ENCODE measurements around the gene MYO5A. TPM values are rescaled to one million over a fixed set of nuclear protein-coding genes. Genes with fewer than 3 reads are reported as not detected.

Gene MYO5A
- total RNA-seq, 3 donors from 2014 or later = 4.1 to 26.7 (median 12.6) TPM

GRCh38 chr15:52334491-52335160, 194.1 kb downstream of the MYO5A start:
- no peak for TF ChIP-seq CTCF (IDR thresholded peaks at IDR 0.05)
- DNase-seq (no peak), ATAC-seq (peak; percentile 54)
- Histone ChIP-seq H3K4me3 (no peak overlapping the region), H3K9me3 (no peaks in the 10 kb centered on the region), H3K4me1 (ENCODE audit: low read depth) (peaks cover 10% of the 10 kb centered on the region), H3K36me3 (ENCODE audit: low read depth) (no peaks in the 10 kb centered on the region)
- intact Hi-C loops (cut with DNase I, micrococcal nuclease) = no loop called here

- DNase-seq (peak in 1 of 3 donors; percentile 50), ATAC-seq (peak; percentile 93)
- Histone ChIP-seq H3K4me1 (ENCODE audit: low read depth) (peaks cover 9% of the 10 kb centered on the region), H3K9me3 (no peaks in the 10 kb centered on the region), H3K4me3 (no peak overlapping the region), H3K36me3 (ENCODE audit: low read depth) (no peaks in the 10 kb centered on the region)
- no peak for TF ChIP-seq CTCF (IDR thresholded peaks at IDR 0.05)
- intact Hi-C loops (cut with DNase I, micrococcal nuclease) = no loop called here
Measured at GRCh38 chr15:52331490-52332240, 197.0 kb downstream of the MYO5A start.

GRCh38 chr15:52329987-52330386, 198.7 kb downstream of the MYO5A start:
- peaks cover 7% of the 10 kb centered on the region for H3K4me1 ChIP-seq (ENCODE audit: low read depth)
- no peak for DNase-seq
- no peak overlapping the region for H3K4me3 ChIP-seq
- H3K36me3 ChIP-seq (ENCODE audit: low read depth) = no peaks in the 10 kb centered on the region
- TF ChIP-seq CTCF (IDR thresholded peaks at IDR 0.05) = no peak
- no peaks in the 10 kb centered on the region for H3K9me3 ChIP-seq
- no peak for ATAC-seq
- intact Hi-C loops (cut with DNase I, micrococcal nuclease) = loop anchor here in 1 of 2 donors (10.0 kb wide), 1 partner anchor 405 kb away; no protein-coding TSS in a partner anchor

GRCh38 chr15:52329150-52329549, 199.5 kb downstream of the MYO5A start:
- TF ChIP-seq CTCF (IDR thresholded peaks at IDR 0.05) = no peak
- H3K4me3 ChIP-seq = no peak overlapping the region
- H3K36me3 ChIP-seq (ENCODE audit: low read depth) = no peaks in the 10 kb centered on the region
- peaks cover 7% of the 10 kb centered on the region for H3K4me1 ChIP-seq (ENCODE audit: low read depth)
- no peaks in the 10 kb centered on the region for H3K9me3 ChIP-seq
- intact Hi-C loops (cut with DNase I, micrococcal nuclease) = loop anchor here in 1 of 2 donors (10.0 kb wide), 1 partner anchor 406 kb away; no protein-coding TSS in a partner anchor
- ATAC-seq (no peak), DNase-seq (no peak)

GRCh38 chr15:52328680-52329079, 200.0 kb downstream of the MYO5A start:
- TF ChIP-seq CTCF (IDR thresholded peaks at IDR 0.05) = no peak
- intact Hi-C loops (cut with DNase I, micrococcal nuclease) = loop anchor here in 1 of 2 donors (10.0 kb wide), 1 partner anchor 406 kb away; no protein-coding TSS in a partner anchor
- no peaks in the 10 kb centered on the region for H3K9me3 ChIP-seq
- no peaks in the 10 kb centered on the region for H3K36me3 ChIP-seq (ENCODE audit: low read depth)
- ATAC-seq (no peak), DNase-seq (no peak)
- peaks cover 7% of the 10 kb centered on the region for H3K4me1 ChIP-seq (ENCODE audit: low read depth)
- no peak overlapping the region for H3K4me3 ChIP-seq

Data from mucosa of descending colon (tissue), 3 donors.